Measurements from ENCODE around the gene RNASE7. TPM values are rescaled to one million over a fixed set of nuclear protein-coding genes. Genes with fewer than 3 reads are reported as not detected.

The RNASE7 gene
- total RNA-seq, 2 donors from 2014 or later: not detected

Other genes starting within 250 kb of the RNASE7 start
- not detected for gene RNASE1, start 239.5 kb upstream of the RNASE7 start, total RNA-seq
- gene RNASE3, start 151.0 kb upstream of the RNASE7 start, total RNA-seq: not detected
- gene RNASE2, start 86.9 kb upstream of the RNASE7 start, total RNA-seq: not detected
- gene METTL17, start 52.4 kb upstream of the RNASE7 start, total RNA-seq: 100 to 1,000 TPM in 1 of 2 donors, 10 to 100 TPM in 1; 70.5 to 101 TPM
- gene SLC39A2, start 43.1 kb upstream of the RNASE7 start, total RNA-seq: under 1 TPM in 1 of 2 donors, not detected in 1; 0.53 TPM
- gene NDRG2, start 17.3 kb upstream of the RNASE7 start, total RNA-seq: 1 to 10 TPM; 1.9 to 3.1 TPM
- not detected for gene TPPP2, start 12.1 kb upstream of the RNASE7 start, total RNA-seq
- not detected for gene RNASE13, start 7.6 kb upstream of the RNASE7 start, total RNA-seq
- gene RNASE8, start 15.5 kb downstream of the RNASE7 start, total RNA-seq: not detected
- under 1 TPM; 0.36 to 0.75 TPM for gene ARHGEF40, start 27.9 kb downstream of the RNASE7 start, total RNA-seq
- 1 to 10 TPM; 4.5 to 9.5 TPM for gene ZNF219, start 56.3 kb downstream of the RNASE7 start, total RNA-seq
- not detected for gene TMEM253, start 58.7 kb downstream of the RNASE7 start, total RNA-seq
- gene OR5AU1, start 113.7 kb downstream of the RNASE7 start, total RNA-seq: not detected
- gene HNRNPC, start 227.1 kb downstream of the RNASE7 start, total RNA-seq: 100 to 1,000 TPM; 834 to 917 TPM
- under 1 TPM in 1 of 2 donors, not detected in 1; 0.17 TPM for gene RPGRIP1, start 237.7 kb downstream of the RNASE7 start, total RNA-seq